VCaP (cell line): ENCODE results near the gene TSHZ2.
A peak's percentile ranks its signal among the peaks of the same experiment; 100 is the strongest.

Experiments
- H3K27ac ChIP-seq: fragments of 450-650 bp; 2 replicates; pipeline ENCODE4 v1.5.1; 2017
- TF ChIP-seq, protein P1 (sequence below): fragments of 450-650 bp; conservative IDR thresholded peaks from 2 replicates; pipeline ENCODE4 v1.5.1; 2017; ENCODE audit warnings: mild to moderate bottlenecking, moderate library complexity

TSHZ2 gene

DNA sequence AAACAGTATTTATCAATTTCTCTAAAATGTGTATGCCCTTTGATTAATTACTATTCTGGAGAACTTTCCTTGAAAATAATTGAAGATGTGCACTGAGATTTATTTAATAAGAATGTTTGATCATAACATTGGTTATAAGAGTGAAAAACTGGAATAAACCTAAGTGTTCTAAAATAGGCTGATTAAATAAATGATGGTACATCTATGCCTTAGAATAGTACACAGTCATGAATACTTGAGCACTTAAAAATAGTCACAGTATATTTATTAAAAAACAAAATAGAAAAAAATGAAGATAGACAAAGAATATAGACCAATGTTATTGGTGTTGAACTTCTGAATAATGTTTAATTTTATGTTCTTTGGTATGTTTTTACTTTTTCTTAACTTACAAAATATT lies 528.5 kb downstream of the TSHZ2 start:
- no peak overlapping the region for H3K27ac ChIP-seq
- TF ChIP-seq, protein P1, sequence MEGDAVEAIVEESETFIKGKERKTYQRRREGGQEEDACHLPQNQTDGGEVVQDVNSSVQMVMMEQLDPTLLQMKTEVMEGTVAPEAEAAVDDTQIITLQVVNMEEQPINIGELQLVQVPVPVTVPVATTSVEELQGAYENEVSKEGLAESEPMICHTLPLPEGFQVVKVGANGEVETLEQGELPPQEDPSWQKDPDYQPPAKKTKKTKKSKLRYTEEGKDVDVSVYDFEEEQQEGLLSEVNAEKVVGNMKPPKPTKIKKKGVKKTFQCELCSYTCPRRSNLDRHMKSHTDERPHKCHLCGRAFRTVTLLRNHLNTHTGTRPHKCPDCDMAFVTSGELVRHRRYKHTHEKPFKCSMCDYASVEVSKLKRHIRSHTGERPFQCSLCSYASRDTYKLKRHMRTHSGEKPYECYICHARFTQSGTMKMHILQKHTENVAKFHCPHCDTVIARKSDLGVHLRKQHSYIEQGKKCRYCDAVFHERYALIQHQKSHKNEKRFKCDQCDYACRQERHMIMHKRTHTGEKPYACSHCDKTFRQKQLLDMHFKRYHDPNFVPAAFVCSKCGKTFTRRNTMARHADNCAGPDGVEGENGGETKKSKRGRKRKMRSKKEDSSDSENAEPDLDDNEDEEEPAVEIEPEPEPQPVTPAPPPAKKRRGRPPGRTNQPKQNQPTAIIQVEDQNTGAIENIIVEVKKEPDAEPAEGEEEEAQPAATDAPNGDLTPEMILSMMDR = no peak

DNA sequence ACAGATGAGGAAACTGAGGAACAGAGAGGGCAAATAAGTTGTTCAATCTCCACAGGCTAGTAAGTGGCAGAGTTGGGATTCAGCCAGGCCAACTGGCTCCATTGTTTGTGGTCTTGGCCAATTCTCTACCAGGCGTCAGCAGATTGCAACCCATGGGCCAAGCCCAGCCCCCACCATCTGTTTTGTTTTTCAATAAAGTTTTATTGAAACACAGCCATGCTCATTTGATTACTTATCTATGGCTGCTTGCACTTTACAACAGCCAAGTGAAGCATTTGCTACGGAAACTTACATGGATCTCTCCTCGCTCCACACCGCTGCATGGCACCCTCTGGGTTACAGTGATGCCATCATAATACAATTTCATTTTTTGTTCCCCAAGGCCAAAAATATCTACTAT lies 530.7 kb downstream of the TSHZ2 start:
- TF ChIP-seq, protein P1 = no peak

DNA sequence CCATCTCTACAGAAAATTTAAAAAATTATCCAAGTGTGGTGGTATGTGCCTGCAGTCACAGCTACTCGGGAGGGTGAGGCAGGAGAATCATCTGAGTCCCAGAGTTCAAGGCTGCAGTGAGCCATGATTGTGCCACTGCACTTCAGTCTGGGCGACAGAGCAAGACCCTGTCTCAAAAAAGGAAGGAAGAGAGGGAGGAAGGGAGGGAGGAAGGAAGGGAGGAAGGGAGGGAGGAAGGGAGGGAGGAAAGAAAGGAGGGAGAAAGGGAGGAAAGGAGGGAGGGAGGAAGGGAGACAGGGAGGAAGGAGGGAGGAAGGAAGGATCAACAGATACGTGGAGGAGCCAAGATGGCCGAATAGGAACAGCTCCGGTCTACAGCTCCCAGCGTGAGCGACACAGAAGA lies 531.4 kb downstream of the TSHZ2 start:
- TF ChIP-seq, protein P1 = no peak
- peak overlapping the region; percentile 87 for H3K27ac ChIP-seq

More for the DNA sequence above, 530.7 kb downstream of the TSHZ2 start:
- no peak overlapping the region; the same call in 1 of the 2 replicates for H3K27ac ChIP-seq

DNA sequence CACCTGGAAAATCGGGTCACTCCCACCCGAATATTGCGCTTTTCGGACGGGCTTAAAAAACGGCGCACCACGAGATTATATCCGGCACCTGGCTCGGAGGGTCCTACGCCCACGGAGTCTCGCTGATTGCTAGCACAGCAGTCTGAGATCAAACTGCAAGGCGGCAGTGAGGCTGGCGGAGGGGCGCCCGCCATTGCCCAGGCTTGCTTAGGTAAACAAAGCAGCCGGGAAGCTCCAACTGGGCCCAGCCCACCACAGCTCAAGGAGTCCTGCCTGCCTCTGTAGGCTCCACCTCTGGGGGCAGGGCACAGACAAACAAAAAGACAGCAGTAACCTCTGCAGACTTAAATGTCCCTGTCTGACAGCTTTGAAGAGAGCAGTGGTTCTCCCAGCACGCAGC lies 531.9 kb downstream of the TSHZ2 start:
- H3K27ac ChIP-seq = peak overlapping the region; percentile 87

DNA sequence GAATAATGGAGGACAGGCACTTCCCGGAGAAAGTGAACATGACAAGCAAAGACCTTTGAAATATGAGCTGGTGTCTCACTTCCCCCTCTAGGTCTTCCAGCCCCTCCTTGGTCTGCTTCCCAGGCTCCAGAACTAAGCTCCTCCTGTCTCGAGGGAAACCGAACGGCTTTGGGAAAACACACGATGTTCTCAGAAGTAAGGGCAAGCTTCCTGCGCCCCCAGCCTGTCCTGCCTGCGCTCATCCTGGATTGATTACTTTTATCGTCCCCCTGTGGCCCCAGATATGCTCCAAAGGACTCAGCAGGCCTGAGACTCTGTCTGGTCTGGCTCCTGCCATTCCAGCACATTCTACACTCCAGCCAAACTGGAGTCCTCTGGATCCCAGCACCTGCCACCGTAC lies 538.1 kb downstream of the TSHZ2 start:
- TF ChIP-seq, protein P1 = no peak

DNA sequence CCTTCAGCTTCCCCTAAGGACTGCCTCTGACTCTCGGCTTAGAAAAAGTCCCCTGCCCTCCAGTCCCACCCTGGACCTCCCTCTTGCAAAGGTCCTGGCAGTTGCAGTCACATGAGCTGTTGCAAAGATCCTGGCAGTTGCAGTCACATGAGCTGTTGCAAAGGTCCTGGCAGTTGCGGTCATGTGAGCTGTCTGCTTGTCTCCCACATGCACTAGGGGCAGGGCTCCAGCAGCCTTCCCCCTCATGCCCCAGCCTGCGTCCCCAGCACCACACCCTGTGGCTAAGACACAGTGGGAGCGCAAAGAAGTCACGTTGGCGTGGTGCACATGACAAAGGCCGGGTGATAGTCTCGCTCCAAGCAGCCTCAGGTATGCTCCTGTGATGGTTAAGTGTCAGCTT lies 538.5 kb downstream of the TSHZ2 start:
- no peak overlapping the region for H3K27ac ChIP-seq
- TF ChIP-seq, protein P1 = no peak

More for the DNA sequence above, 538.1 kb downstream of the TSHZ2 start:
- no peak overlapping the region for H3K27ac ChIP-seq

DNA sequence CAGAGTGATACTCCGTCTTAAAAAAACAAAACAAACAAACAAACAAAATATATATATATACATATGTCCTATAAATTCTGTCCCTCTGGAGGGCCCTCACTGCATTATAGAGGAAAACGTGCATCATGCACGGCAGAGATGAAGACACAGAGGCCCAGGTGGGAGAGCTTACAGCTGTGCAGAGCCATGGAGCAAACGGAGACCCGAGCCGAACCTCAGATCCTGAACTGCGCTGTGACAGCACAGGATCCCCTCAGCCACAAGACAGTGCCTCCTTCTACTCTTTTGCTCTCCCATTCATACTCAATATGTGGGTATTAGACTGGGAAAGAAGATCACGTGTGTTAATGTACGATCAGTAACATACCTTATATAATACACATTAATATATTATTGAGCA lies 539.9 kb downstream of the TSHZ2 start:
- TF ChIP-seq, protein P1 = no peak
- no peak overlapping the region for H3K27ac ChIP-seq

DNA sequence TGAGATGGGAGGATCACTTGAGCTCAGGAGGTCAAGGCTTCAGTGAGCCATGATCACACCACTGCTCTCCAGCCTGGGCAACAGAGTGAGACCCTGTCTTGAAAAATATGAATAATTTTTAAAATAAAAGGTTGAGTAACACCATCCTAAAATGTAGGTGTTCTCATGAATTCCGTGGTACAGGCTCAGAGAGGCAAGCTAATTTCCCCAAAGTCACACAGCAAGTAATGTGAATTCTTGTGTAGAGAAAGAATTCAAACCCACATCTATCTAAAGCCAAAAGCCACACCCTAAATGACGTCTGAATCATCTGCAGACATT lies 541.0 kb downstream of the TSHZ2 start:
- no peak overlapping the region for H3K27ac ChIP-seq
- TF ChIP-seq, protein P1 = no peak
